Chondrocyte (in vitro differentiated cells): ENCODE measurements around the gene SLIT1. TPM values are rescaled to one million over a fixed set of nuclear protein-coding genes. Genes with fewer than 3 reads are reported as not detected.

Source experiments
- DNase-seq: peaks from one replicate; pipeline ENCODE4 v3.0.0; 2021; ENCODE audit warnings: mixed read lengths, low spot score
- H3K27ac Mint-ChIP-seq: one replicate; pipeline ENCODE4 v1.8.0; 2021; ENCODE audit warnings: mild to moderate bottlenecking, moderate library complexity, mixed read lengths; ENCODE audit not compliant: unreplicated experiment
- H3K27me3 Mint-ChIP-seq: 2 replicates; pipeline ENCODE4 v1.8.0; 2021; ENCODE audit warnings: low read depth, mixed read lengths
- H3K36me3 Mint-ChIP-seq: 2 replicates; pipeline ENCODE4 v1.8.0; 2021; ENCODE audit warnings: low read depth, mixed read lengths
- H3K4me1 Mint-ChIP-seq: 2 replicates; pipeline ENCODE4 v1.8.0; 2021; ENCODE audit warnings: low read depth, mild to moderate bottlenecking, mixed read lengths
- H3K4me3 Mint-ChIP-seq: one replicate; pipeline ENCODE4 v1.8.0; 2021; ENCODE audit warnings: mild to moderate bottlenecking, moderate library complexity, mixed read lengths; ENCODE audit not compliant: unreplicated experiment
- H3K9me3 Mint-ChIP-seq: 2 replicates; pipeline ENCODE4 v1.8.0; 2021; ENCODE audit warnings: low read depth, mixed read lengths
- total RNA-seq: library from RNA; stranded (reverse); gene quantifications from 3 replicates; pipeline ENCODE4 v1.2.1, GENCODE V29; 2021
- TF ChIP-seq, protein P1 (sequence below): fragments of 200-600 bp; sonication (generic); IDR thresholded peaks from 2 replicates; pipeline ENCODE4 v1.5.0; 2021; ENCODE audit warnings: antibody characterized with exemption, mild to moderate bottlenecking, moderate library complexity

The SLIT1 gene
- total RNA-seq, 1 donor from 2014 or later, result not detected

DNA sequence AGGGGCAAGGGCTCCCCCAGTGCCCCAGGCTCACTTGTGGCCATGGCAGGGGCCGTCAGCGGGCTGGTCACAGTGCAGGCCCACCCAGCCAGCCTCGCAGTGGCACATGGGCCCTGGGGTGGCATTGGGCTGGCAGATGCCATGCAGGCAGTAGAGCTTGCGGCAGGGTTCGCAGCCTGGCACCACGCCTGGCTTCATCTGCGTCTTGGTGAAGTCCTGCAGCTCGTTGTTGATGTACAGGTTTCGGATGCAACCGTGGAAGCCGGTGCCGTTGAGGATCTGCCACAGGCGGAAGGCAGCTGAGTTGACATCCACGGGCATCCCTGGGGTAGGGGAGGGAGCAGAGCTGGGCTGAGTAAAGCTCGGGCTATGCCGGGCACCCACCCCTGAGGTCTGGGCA, 183.1 kb downstream of the SLIT1 start:
- H3K4me3 Mint-ChIP-seq, result no peak overlapping the region
- no peak overlapping the region for H3K27ac Mint-ChIP-seq
- H3K27me3 Mint-ChIP-seq, result peaks cover 2% of the 10 kb centered on the region
- DNase-seq, result peak; percentile 87
- peaks cover 14% of the 10 kb centered on the region for H3K9me3 Mint-ChIP-seq
- TF ChIP-seq, protein P1, sequence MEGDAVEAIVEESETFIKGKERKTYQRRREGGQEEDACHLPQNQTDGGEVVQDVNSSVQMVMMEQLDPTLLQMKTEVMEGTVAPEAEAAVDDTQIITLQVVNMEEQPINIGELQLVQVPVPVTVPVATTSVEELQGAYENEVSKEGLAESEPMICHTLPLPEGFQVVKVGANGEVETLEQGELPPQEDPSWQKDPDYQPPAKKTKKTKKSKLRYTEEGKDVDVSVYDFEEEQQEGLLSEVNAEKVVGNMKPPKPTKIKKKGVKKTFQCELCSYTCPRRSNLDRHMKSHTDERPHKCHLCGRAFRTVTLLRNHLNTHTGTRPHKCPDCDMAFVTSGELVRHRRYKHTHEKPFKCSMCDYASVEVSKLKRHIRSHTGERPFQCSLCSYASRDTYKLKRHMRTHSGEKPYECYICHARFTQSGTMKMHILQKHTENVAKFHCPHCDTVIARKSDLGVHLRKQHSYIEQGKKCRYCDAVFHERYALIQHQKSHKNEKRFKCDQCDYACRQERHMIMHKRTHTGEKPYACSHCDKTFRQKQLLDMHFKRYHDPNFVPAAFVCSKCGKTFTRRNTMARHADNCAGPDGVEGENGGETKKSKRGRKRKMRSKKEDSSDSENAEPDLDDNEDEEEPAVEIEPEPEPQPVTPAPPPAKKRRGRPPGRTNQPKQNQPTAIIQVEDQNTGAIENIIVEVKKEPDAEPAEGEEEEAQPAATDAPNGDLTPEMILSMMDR, result no peak
- peaks cover 4% of the 10 kb centered on the region for H3K36me3 Mint-ChIP-seq
- H3K4me1 Mint-ChIP-seq, result peaks cover 6% of the 10 kb centered on the region

DNA sequence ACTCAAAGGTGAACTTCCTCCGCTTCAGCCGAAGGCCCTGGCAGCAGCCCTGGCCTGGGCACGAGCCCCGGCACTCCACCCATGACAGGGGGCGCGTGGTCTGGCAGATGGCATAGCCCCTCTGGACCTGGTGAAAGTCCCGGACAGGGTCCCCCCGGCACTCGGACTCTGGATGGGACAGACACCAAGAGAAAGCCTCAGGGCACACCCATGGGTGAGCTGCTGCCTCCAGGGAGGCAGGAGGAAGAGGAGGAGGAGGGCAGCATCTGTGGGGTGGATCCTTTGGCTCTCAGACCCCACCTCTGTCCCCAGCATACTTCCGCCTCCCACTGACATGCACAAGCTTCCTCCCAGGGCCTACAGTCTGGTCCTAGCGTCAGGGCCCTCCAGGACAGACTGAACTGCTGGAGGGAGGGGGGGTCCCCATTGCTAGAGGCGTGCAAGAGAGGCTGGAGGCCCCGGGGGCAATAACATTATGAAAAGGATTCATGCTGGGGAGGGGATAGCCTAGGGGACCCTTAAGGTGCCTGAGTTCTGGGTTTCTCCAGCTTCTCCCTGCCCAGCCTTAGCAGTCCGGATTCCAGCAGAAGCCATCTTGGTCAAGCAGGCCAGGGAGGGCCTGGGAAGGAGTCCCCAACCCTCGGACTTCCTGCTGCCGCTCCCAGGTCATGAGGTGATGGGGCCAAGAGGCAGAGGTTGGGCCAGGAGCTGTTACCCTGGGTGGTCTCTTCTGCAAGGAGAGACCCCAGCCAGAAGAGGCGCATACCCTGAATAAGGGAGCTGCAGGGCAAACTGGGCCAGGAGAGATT, 184.4 kb downstream of the SLIT1 start:
- peak; percentile 93 for DNase-seq
- Mint-ChIP-seq H3K9me3 (peaks cover 1% of the 10 kb centered on the region), H3K4me1 (peaks cover 10% of the 10 kb centered on the region), H3K36me3 (peaks cover 2% of the 10 kb centered on the region), H3K27ac (no peak overlapping the region), H3K27me3 (peaks cover 2% of the 10 kb centered on the region), H3K4me3 (no peak overlapping the region)
- TF ChIP-seq, protein P1, result no peak

DNA sequence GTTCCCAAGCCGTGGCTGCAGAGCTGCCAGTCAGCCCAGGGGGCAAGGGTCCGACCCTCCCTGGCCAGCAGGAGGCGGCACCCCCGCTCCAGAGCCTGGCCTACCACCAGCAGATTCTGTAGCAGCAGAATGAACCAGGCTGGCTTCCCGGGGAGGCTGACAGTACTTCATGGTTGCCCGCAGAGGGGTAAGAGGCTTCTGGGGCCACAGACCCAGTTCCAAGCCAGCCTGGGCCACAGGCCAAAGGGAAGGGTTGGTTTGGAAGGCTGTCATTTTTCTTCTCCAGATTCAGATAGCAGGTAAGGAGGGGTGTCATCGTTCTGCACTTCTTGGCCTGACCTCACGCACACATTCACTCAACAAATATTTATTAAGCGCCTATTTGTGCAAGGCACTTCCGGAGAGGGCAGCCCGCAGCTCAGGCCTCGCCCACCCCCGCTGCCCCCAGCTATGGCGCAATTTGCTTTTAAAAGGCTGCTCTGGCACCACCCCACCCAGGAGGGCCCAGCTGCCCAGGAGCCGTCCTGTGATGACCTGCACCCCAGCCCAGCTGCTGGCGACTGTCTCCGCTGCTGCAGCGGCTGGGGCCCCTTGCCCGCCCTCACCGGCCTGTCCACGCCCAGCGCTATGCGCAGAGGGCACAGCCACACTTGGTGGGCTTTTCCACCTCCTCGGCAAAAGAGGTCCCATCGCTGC, 185.1 kb downstream of the SLIT1 start:
- Mint-ChIP-seq H3K27me3 (peaks cover 2% of the 10 kb centered on the region), H3K27ac (no peak overlapping the region), H3K4me1 (peaks cover 17% of the 10 kb centered on the region), H3K36me3 (peaks cover 2% of the 10 kb centered on the region), H3K9me3 (no peaks in the 10 kb centered on the region), H3K4me3 (no peak overlapping the region)
- TF ChIP-seq, protein P1, result peak; percentile 9
- DNase-seq, result no peak

DNA sequence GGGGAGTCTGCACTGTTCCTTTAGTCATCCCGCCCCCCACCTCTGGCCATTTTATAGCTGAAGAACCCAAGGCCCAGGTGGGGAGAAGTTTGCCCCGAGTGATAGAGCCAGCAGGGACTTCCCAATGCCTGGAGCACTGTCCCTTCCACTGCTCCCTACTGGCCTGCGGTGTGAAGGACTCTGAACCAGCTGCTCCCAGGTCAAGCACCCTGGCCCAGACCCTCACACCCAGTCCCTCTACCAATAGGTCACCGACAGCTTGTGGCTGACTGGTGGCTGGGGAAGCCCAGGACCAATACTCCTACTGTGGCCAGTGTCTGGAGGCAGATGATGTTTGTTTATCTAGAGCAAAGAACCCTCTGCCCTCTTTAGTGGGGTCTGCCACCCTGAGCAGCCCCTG, 185.8 kb downstream of the SLIT1 start:
- no peaks in the 10 kb centered on the region for H3K36me3 Mint-ChIP-seq
- H3K9me3 Mint-ChIP-seq, result no peaks in the 10 kb centered on the region
- H3K27ac Mint-ChIP-seq, result no peak overlapping the region
- TF ChIP-seq, protein P1, result no peak
- no peaks in the 10 kb centered on the region for H3K27me3 Mint-ChIP-seq
- no peak overlapping the region for H3K4me3 Mint-ChIP-seq
- peaks cover 19% of the 10 kb centered on the region for H3K4me1 Mint-ChIP-seq
- DNase-seq, result no peak

DNA sequence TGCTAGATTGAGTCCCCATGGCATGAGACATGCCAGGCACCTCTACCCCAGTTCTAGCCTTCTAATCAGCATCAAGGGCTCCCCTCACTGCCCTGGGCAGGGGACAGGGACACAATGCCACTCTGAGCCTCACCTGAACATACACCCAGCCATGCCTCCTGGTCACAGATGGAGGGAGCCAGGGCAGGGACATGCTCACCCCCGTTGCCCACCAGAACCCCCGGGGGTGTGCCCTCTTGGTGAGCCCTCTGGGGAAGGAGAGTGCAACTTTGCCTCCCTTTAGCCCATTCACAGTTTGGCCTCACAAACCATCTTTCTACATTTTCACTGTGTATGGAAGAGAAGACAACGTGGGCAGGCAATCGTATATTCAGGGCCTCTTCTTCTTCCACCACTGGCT, 186.4 kb downstream of the SLIT1 start:
- H3K9me3 Mint-ChIP-seq, result no peaks in the 10 kb centered on the region
- H3K4me1 Mint-ChIP-seq, result peaks cover 19% of the 10 kb centered on the region
- TF ChIP-seq, protein P1, result no peak
- H3K36me3 Mint-ChIP-seq, result no peaks in the 10 kb centered on the region
- no peak overlapping the region for H3K4me3 Mint-ChIP-seq
- no peaks in the 10 kb centered on the region for H3K27me3 Mint-ChIP-seq
- no peak for DNase-seq
- H3K27ac Mint-ChIP-seq, result no peak overlapping the region
